Measurements from ENCODE around the gene GPR162. TPM values are rescaled to one million over a fixed set of nuclear protein-coding genes. Genes with fewer than 3 reads are reported as not detected.

Gene GPR162
- total RNA-seq, 1 donor from 2014 or later: 61.3 TPM

DNA sequence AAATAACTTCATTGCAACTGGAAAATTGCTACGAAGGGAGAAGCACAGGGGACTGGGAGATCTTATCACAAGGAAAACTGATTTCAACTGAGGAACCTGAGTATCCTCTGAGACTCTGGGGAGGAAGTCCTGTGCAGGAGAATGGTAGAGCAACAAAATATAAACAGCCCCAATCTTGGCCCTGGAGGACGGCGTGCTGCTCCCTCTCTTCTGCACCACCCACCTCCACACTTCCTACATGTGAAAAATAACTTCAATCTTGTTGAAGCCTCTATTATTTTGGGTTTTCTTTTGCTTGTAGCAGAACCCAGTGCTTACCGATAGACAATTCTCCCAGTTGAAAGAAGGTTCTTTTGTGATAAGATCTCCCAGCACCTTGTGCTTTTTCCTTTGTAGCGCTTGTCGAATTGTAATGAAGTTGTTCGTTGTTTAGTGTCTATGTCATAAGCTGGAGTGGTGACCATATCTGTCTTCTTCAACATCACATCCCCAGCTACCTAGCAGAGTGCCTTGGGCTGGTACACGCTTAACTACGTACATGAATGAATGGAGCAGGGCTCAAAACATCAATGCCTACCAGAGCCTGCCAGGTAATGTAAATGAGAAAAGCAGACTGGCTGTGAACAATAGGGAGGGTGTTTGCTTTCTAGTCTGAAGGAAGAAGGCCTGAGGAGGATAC is 35.1 kb upstream of the GPR162 start:
- DNase-seq: no peak

DNA sequence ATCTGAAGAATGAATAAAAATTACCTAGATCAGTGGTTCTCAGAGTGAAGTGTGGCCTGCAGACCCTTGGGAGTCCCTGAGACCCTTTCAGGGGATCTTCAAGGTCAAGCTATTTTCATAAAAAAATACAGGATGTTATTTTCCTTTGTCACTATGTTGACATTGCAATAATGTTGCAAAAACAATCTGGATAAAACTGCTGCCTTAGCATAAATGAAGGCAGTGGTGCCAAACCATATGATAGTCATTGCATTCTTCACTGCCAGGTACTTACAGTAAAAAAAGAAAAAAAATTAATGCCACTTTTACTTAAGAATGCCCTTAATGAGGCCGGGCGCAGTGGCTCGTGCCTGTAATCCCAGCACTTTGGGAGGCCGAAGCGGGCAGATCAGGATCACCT is 34.3 kb upstream of the GPR162 start:
- DNase-seq: no peak

DNA sequence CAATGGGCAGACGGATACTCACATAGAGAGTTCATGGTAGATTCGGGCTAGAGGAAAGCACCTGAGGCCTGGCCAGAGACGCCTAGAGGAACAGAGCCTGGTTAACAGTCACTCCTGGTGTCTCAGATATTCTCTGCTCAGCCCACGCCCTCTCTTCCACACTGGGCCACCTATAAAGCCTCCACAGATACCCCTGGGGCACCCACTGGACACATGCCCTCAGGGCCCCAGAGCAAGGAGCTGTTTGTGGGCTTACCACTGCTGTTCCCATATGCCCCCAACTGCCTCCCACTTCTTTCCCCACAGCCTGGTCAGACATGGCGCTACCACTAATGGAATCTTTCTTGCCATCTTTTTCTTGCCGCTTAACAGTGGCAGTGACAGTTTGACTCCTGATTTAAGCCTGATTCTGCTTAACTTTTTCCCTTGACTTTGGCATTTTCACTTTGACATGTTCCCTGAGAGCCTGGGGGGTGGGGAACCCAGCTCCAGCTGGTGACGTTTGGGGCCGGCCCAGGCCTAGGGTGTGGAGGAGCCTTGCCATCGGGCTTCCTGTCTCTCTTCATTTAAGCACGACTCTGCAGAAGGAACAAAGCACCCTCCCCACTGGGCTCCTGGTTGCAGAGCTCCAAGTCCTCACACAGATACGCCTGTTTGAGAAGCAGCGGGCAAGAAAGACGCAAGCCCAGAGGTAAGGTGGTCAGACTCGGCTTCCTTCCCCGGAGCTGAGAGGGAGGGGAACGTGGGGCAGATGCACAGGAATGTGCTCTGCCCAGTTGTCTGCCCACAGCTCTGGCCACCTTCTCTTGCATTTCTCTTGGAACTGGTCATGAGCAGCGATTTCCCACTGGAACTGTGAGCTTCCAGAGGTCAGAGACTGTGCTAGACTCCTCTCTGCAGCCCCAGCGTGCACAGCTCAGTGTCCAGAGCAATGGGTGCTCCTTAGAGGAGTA is 32.4 kb upstream of the GPR162 start, which contains the start of gene CD4:
Gene CD4, plus strand, starts transcription at position 557 of the 953 bp plus-strand sequence. CDS start 10,611 bp downstream, outside the sequence.
- no peak for DNase-seq

DNA sequence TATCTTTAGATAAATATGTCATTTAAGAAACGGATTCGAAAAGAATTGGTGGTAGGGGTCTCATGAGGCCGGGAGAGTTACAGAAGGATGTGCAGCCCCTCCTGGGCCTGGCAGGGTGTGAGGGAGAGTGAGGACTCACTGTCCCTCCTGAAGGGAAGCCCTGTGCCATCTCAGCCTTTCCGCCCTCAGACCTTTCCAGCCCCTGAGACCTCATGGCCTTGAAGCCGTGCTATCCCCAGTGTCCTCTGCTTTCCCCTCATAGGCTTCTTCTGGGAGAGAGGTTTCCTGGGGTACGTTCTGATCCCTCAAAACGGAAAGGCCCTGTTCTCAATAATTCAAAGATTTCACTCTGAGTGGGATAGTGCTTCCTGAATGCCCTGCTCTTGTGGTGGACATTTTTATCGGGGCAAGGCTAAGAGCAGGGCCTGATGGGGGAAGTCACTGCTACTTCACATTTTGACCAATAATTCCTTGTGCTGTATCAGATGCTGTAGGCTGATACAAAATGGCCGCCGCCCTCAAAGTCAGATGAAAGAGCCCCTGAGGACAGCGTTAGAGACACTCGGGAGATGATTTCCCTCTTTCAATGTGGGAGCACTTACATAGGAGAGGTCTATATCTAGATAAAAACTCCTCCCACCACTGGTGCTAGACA is 31.0 kb upstream of the GPR162 start:
- no peak for DNase-seq

DNA sequence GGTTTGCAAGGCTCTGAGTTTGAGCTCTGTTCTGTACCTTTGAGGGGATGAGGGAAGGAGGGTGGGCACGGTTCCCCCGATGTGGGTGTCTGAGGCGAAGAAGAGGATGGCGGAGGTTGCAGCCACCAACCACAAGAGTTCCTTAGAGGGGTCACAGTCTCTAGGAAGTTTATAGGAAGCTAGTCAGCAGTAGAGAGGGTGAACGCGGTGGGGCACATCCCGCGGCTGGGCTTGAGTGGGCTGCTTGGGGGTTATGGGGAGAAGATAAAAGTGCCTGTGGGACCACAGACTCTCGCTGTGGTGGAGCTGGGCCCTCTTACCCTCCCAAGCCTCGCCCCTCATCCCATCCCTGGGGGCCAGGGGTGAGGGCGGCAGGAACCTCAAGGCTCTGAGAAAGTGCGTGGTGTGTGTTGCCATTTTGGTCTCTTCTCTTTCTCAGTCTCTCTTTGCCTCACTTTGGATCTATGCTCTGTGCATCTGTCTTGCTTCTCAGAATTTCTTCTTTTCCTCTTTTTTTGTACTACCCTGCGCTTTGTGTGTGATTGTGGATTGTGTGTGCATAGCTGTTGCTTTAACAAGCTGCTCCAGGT is 29.6 kb upstream of the GPR162 start:
- no peak for DNase-seq

DNA sequence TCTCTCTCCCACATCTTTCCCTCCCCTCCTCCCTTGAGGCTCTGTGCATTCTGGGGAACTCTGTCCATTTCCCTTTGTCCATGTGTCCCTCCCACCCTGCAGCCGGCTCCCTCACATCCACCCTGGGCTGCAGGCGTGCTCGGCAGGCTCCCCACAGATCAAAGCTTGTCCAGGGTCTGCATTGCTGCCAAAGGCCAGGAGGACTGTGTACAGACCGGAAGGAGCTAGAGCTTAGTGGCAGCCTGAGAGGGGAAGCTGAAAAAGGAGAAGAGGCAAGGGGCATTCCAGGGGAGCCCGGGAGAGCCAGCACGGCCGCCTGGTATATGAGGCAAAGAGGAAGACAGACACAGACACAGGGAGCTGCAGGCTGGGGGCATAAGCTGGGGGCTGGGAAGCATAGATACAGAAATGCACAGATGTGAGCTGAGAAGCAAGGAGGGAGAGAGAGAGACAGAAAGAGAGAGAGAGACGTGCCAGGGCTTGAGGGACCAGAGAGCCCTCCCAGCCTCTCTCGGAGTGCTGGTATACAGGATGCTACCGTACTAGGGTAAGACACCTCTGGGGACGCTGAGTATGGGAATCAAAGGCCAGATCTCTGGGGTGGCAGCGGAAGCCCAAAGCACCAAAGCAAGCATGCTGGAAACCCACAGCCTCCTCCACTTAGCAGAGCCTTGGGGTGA is 29.0 kb upstream of the GPR162 start:
- no peak for DNase-seq

DNA sequence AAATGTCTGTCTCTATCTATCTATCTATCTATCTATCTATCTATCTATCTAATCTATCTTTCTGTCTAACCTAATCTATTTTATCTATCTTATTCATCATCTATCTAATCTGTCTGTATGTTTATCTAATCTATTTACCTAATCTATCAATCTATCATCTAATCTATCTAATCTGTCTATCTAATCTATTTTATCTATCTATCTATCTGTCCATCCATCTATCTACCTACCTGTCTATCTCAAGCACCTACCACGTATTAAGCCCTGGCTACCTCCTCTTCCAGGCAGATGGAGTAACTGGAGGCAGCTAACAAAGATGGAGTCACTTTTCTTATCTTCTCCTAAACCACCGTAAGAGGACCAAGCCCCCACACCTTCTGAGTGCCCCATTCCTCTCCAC is 26.5 kb upstream of the GPR162 start:
- DNase-seq: no peak

DNA sequence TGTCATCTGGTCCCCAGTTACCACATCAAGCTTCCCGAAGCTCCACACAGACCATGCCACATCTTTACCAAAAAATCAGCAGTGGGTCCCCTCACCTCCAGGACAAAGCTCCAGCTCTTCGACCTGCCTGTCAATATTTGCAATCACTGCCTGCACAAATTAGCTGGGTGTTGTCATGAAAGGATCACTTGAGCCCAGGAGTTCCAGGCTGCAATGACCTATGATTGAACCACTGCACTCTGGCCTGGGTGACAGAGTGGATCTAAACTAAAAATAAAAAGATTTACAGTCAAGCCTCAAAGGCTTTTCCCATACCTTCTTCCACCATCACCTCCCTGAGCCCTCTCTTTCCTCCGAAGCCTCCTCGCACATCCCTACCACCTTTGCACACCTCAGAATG is 25.0 kb upstream of the GPR162 start:
- no peak for DNase-seq

DNA sequence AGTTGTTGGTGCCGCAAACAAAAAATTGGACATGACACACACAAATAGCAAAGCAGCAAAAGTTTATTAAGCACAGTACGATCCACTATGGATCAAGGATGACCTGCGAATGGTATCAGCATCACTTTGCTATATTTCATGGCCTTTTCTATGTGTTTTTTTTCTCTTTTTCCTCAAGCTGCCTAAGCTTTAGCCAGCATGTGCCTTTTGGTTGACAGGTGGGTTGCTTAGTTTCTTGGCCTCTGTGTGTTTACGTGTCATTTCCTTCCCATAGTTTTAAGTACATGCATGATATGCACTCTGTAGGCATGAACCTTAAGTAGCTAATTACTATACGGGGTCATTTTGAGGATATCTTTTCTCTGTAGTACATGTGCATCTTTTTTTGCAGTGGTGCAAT is 22.5 kb upstream of the GPR162 start:
- no peak for DNase-seq

DNA sequence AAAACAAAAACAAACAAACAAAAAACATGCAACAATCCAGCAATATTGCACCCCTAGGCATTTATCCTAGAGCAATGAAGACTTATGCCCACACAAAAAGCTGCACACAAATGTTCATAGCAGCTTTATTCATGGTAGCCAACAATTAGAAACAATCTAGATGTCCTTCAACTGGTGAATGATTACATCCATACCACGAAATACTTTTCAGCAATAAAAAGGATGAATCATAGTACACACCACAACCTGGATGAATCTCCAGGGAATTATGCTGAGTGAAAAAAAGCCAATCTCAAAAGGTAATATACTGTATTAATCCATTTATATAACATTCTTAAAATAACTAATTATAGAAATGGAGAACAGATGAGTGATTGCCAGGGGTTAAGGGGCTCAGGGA is 14.5 kb upstream of the GPR162 start:
- no peak for DNase-seq

DNA sequence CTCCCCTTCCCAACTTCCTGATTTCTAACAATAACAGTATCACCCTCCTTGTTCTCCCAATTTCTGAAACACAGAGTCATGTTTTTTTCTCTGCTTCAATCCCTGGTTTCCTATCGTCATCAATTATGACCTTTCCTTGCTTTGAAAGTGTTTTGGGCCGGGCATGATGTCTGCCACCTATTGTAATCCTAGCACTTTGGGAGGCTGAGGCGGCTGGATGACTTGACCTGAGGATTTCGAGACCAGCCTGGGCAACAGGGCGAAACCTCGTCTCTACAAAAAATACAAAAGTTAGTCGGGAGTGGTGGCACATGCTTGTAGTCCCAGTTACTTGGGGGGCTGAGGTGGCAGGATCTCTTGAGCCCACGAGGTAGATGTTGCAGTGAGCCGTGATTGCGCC is 12.6 kb upstream of the GPR162 start:
- DNase-seq: no peak

DNA sequence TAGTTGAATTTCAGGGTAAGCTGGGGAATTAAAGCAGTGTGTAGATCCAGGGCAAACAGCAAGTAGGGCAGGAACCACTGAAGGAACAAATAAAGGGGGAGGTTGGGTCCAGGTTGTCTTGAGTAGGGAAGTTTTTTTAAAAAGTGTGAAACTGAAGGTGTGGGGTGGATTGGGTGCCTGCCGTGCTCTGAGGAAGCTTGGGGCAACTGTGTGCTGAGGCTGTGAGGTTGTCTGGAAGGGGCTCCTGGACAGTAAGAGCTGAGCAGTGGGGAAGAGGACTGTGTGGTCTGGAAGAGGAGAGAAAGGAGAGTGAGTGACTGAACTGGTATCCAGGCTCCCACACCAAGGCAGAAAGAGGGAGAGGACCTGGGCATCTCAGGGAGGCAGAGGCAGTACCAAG is 10.9 kb upstream of the GPR162 start:
- DNase-seq: no peak

DNA sequence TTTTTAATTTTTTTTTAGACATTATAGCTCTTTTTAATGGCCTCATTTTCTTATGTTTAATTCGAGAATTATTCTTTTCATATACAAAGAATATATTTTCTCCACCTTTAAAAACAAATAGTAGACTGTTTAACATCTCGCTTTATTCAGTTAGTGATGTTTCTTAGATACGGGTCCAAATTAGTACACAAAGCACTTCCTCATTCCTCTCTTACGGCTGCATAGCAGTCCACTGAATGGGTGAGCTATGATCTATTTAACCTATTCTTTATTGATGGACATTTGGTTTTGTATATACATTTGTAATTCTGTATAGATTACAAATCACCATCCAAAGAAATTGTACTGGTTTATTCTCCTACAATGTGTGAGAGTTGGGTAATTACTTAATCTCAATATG is 8.3 kb upstream of the GPR162 start:
- DNase-seq: no peak

DNA sequence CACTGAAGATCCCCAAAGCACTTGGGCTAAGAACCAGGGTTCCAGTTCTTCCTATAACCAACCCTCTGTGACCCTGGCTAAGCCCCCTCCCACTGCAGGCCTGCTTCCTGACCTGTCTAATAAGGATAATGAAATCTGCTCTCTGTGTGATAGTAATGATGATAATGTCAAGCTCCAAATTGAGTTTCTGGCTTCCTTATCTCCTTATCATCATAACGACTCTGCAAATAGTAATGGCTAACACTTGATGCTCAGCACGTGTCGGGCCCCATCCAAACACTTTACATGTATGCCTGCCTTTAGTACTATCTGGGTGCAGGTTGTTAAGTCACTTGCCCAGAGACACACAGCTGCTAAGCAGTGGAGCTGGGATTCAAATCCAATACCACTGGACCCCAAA is 5.0 kb upstream of the GPR162 start:
- DNase-seq: no peak

DNA sequence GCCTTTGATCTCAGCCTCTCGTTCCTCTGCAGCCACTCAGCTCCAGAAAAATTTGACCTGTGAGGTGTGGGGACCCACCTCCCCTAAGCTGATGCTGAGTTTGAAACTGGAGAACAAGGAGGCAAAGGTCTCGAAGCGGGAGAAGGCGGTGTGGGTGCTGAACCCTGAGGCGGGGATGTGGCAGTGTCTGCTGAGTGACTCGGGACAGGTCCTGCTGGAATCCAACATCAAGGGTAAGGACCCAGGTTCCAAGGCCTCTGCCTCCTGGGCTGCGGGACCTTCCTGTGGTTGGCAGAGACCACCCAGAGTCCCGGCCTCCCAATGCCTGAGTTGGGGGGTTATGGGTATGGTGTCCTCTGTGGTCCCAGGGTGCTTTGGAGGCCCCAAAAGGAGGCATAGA is 4.5 kb upstream of the GPR162 start:
- DNase-seq: no peak

DNA sequence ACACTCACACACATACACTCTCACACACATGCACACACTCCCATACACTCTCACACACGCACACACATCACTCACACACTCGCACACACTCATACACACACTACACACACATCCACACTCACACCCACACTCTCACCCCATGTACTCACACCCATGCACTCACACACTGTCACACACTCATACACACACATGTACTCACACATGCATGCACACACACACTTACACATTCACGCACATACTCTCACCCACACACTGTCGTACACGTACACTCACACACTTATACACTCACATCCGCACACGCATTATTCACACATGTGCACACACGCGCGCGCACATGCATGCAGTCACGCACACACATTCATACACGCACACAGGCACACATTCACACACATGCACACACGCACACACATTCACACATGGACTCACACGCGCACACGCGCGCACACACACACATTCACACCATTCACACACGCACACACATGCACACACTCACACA is 3.9 kb upstream of the GPR162 start:
- no peak for DNase-seq

DNA sequence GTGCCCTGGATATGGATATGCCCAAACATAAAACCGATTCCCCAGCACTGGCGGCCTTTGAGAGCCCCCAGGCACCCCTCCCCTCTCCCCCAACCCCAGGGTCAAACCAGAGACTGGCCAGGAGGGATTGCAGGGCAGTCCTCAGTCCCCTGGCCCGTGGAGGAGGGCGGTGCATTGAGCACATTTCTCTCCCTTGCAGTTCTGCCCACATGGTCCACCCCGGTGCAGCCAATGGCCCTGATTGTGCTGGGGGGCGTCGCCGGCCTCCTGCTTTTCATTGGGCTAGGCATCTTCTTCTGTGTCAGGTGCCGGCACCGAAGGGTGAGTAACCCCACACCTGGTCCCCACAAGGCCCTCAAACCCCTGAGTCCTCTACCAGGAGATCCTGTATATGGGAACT is 3.4 kb upstream of the GPR162 start:
- no peak for DNase-seq

DNA sequence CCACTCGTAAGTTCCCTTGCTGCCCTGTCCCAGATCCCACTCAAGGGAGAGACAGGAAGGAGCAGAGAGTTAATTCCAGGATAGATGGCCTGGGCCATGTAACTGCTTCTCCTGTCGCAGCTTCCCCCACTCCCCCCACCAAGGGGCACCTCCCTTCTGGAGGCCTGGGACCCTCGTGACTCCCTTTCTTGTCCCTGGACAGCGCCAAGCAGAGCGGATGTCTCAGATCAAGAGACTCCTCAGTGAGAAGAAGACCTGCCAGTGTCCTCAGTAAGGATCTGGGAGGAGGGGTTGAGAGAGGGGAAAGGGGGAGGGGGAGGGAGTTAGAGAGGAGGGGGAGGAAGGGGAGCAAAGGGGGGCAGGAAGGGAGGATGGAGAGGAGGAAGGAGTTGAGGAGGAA is 3.0 kb upstream of the GPR162 start:
- no peak for DNase-seq

DNA sequence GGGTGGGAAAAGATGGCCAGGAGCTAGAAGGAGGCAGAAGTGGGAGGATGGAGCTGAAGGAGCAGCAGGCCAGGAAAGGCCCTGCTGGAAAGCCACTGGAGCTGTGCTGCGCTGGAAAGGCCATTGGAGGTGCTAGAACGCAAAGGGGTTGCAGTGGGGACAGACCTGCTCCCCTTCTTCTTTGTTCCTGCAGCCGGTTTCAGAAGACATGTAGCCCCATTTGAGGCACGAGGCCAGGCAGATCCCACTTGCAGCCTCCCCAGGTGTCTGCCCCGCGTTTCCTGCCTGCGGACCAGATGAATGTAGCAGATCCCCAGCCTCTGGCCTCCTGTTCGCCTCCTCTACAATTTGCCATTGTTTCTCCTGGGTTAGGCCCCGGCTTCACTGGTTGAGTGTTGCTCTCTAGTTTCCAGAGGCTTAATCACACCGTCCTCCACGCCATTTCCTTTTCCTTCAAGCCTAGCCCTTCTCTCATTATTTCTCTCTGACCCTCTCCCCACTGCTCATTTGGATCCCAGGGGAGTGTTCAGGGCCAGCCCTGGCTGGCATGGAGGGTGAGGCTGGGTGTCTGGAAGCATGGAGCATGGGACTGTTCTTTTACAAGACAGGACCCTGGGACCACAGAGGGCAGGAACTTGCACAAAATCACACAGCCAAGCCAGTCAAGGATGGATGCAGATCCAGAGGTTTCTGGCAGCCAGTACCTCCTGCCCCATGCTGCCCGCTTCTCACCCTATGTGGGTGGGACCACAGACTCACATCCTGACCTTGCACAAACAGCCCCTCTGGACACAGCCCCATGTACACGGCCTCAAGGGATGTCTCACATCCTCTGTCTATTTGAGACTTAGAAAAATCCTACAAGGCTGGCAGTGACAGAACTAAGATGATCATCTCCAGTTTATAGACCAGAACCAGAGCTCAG is 2.3 kb upstream of the GPR162 start:
- DNase-seq: no peak

DNA sequence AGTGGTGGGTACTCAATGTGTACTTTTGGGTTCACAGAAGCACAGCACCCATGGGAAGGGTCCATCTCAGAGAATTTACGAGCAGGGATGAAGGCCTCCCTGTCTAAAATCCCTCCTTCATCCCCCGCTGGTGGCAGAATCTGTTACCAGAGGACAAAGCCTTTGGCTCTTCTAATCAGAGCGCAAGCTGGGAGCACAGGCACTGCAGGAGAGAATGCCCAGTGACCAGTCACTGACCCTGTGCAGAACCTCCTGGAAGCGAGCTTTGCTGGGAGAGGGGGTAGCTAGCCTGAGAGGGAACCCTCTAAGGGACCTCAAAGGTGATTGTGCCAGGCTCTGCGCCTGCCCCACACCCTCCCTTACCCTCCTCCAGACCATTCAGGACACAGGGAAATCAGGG is 1.5 kb upstream of the GPR162 start:
- no peak for DNase-seq

Data from occipital lobe (tissue), 2 donors.